ENCODE measurements around the gene EFCAB13. TPM values are rescaled to one million over a fixed set of nuclear protein-coding genes. Genes with fewer than 3 reads are reported as not detected.
"Not testable (repeated sequence)": the region's sequence is repeated elsewhere in the genome, so short reads cannot be mapped to it uniquely, and the experiment has no call there.

EFCAB13 gene
- total and polyA plus RNA-seq, 2 donors = 1.4 to 25.0 TPM

DNA sequence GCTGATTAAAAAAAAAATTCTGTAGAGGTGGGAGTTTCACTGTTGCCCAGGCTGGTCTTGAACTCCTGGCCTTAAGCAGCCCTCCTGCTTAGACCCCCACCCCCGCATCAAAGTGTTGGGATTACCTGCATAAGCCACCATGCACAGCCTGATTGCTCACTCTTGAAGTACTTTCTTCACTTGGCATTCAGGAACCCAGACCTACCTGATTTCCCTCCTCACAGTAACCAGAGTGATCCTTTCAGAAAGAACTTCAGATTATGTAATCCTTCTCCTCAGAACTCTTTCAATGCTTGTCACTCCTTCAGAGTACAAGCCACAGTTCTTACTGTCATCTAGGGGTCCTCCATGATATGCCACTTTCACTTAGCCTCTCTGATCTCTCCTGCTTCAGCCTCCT is 1.4 kb downstream of the EFCAB13 start:
- Histone ChIP-seq H3K27ac (ENCODE audit: low read depth) (no peak overlapping the region), H3K36me3 (ENCODE audit: insufficient read depth) (no peaks in the 10 kb centered on the region), H3K4me3 (ENCODE audit: low read depth, low read length) (no peak overlapping the region), H3K4me1 (ENCODE audit: insufficient read depth) (no peaks in the 10 kb centered on the region)
- 96% methylated on average over 1 of the region's 1 CpG for WGBS
- no peak for DNase-seq (ENCODE audit: extremely low spot score)

DNA sequence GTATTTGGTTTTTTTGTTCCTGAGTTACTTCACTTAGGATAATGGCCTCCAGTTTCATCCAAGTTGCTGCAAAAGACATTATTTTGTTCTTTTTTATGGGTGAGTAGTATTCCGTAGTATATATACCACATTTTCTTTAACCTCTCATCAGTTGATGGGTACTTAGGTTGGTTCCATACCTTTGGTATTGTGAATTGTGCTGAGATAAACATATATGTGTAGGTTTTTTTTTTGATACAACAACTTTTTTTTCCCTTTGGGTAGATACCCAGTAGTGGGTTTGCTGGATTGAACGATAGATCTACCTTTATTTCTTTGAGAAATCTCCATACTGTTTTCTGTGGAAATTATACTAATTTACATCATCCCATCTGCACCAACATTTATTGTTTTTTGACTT is 6.8 kb downstream of the EFCAB13 start:
- DNase-seq (ENCODE audit: extremely low spot score) = no peak
- Histone ChIP-seq H3K4me1 (ENCODE audit: insufficient read depth) (no peaks in the 10 kb centered on the region), H3K27ac (ENCODE audit: low read depth) (no peak overlapping the region), H3K36me3 (ENCODE audit: insufficient read depth) (no peaks in the 10 kb centered on the region), H3K4me3 (ENCODE audit: low read depth, low read length) (no peak overlapping the region)
- WGBS = 98% methylated on average over 2 of the region's 2 CpGs

DNA sequence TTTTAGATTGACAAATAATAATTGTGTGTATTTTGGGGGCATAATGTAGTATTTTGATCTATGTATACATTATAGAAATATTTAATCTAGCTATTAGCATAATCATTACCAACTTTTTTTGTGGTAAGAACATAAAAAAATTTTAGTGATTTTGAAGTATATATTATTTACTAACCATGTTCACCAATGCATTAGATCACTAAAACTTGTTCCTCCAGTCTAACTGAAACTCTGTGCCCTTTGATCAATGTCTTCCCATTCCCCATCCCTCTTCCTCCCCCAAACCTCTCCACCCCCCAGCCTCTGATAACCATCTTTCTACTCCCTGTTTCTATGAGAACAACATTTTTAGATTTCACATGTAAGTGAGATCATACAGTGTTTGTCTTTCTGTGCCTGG is 8.5 kb downstream of the EFCAB13 start:
- H3K4me1 ChIP-seq (ENCODE audit: insufficient read depth) = no peaks in the 10 kb centered on the region
- no peak overlapping the region for H3K27ac ChIP-seq (ENCODE audit: low read depth)
- no peak for DNase-seq (ENCODE audit: extremely low spot score)
- H3K36me3 ChIP-seq (ENCODE audit: insufficient read depth) = no peaks in the 10 kb centered on the region
- no peak overlapping the region for H3K4me3 ChIP-seq (ENCODE audit: low read depth, low read length)

DNA sequence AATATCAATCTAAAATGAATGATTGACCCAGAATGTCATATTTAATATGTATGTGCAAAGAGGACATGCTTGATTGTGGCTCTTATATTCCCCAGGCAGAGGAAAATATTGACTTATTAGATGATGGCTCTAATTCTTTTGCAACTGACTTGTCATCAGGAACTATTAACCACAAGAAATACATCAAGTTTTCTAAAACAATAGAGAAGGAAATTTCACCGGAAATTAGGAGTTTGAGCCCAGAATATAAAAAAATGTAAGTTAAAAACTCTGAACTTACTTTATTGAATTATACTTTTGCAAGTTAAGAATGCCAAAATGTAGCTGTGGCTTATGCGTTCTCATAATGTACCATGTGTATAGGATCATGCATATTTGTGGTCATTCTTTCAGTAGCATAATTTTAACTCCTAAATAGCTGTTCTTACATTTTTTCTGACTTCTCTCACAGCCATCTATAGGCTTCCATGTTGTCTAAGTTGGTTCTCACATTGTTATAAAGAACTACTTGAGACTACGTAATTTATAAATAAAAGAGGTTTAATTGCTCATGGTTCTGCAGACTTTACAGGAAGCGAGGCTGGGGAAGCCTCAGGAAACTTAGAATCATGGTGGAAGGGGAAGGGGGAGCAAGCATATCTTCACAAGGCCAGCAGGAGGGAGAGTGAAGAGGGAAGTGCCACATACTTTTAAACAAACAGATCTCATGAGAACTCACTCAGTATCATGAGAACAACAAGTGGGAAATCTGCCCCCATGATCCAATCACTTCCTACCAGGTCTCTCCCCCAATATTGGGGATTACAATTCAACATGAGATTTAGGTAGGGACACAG is 11.6 kb downstream of the EFCAB13 start:
- Histone ChIP-seq H3K4me1 (ENCODE audit: insufficient read depth) (no peaks in the 10 kb centered on the region), H3K4me3 (ENCODE audit: low read depth, low read length) (no peak overlapping the region), H3K36me3 (ENCODE audit: insufficient read depth) (no peaks in the 10 kb centered on the region), H3K27ac (ENCODE audit: low read depth) (no peak overlapping the region)
- WGBS = 79% methylated on average over 4 of the region's 4 CpGs
- DNase-seq (ENCODE audit: extremely low spot score) = no peak

DNA sequence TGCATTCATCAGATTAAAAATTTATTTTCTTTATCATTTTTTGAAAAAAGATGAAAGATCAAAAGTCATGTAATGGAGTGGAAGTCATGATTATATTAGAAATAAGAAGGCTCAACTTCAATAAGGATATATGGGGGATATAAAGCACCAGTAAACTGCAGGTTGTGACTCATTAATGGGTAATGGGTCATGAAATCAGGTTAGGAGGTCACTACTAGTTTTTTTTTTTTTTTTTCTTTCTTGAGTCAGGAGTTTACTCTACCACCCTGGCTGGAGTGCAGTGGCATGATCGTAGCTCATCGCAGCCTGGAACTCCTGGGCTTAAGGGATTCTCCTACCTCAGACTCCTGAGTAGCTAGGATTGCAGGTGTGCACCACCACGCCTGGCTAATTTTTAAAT is 14.3 kb downstream of the EFCAB13 start:
- Histone ChIP-seq H3K4me1 (ENCODE audit: insufficient read depth) (no peaks in the 10 kb centered on the region), H3K27ac (ENCODE audit: low read depth) (no peak overlapping the region), H3K4me3 (ENCODE audit: low read depth, low read length) (no peak overlapping the region), H3K36me3 (ENCODE audit: insufficient read depth) (no peaks in the 10 kb centered on the region)
- DNase-seq (ENCODE audit: extremely low spot score) = no peak
- 94% methylated on average over 3 of the region's 3 CpGs for WGBS

DNA sequence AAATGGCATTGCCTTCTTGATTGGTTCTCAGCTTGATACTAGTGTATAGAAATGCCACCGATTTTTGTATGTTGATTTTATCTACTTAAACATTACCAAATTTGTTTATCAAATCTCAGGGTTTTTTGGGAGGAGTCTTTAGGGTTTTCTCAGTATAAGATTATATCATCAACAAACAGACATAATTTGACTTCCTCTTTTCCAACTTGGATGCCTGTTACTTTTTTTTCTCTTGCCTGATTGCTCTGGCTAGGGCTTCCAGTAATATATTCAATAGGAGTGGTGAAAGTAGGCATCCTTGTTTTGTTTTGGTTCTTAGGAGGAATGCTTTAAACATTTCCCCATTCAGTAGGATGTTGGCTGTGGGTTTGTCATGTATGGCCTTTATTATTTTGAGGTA is 29.1 kb downstream of the EFCAB13 start:
- H3K36me3 ChIP-seq (ENCODE audit: insufficient read depth) = no peaks in the 10 kb centered on the region
- H3K27ac ChIP-seq (ENCODE audit: low read depth) = no peak overlapping the region
- DNase-seq (ENCODE audit: extremely low spot score) = no peak
- WGBS = 84% methylated on average over 1 of the region's 1 CpG
- H3K4me1 ChIP-seq (ENCODE audit: insufficient read depth) = no peaks in the 10 kb centered on the region
- H3K4me3 ChIP-seq (ENCODE audit: low read depth, low read length) = no peak overlapping the region

DNA sequence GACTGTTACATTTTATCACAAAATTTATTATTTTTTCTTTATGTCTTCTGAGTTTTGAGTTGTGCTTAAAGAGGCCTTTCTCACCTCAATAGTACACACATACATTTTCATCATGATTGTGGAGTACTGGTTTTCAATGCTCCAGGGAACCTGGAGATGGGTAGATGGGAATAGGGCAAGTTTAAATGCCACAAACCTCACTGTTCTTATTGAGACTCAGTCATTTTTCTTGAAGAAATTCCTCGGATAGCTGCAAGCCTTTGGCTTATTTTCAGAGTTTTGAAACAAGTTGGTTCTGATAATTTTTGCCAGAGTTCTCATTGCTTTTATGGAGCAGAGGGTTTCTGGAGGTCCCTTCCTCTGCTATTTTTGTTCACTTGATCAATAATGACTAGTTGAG is 34.9 kb downstream of the EFCAB13 start:
- 91% methylated on average over 1 of the region's 1 CpG for WGBS
- Histone ChIP-seq H3K27ac (ENCODE audit: low read depth) (no peak overlapping the region), H3K4me3 (ENCODE audit: low read depth, low read length) (no peak overlapping the region), H3K36me3 (ENCODE audit: insufficient read depth) (no peaks in the 10 kb centered on the region), H3K4me1 (ENCODE audit: insufficient read depth) (no peaks in the 10 kb centered on the region)
- no peak for DNase-seq (ENCODE audit: extremely low spot score)

DNA sequence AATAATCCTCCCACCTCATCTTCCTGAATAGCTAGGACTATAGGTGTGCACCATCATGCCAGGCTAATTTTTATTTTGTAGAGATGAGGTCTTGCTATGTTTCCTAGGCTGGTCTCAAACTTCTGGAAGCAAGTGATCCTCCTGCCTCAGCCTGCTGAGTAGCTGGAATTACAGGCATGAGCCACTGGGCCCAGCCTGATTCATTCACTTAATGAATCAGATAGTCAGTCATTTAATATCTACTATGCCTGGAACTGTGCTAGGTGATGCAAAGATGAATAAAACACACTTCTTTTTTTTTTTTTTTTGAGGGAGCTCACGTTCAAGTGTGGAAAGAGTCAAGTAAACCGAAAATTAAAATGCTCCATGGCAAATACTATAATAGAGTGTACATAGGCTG is 39.4 kb downstream of the EFCAB13 start:
- WGBS = 86% methylated on average over 2 of the region's 2 CpGs
- DNase-seq (ENCODE audit: extremely low spot score) = no peak
- no peak overlapping the region for H3K27ac ChIP-seq (ENCODE audit: low read depth)
- no peaks in the 10 kb centered on the region for H3K36me3 ChIP-seq (ENCODE audit: insufficient read depth)
- no peak overlapping the region for H3K4me3 ChIP-seq (ENCODE audit: low read depth, low read length)
- no peaks in the 10 kb centered on the region for H3K4me1 ChIP-seq (ENCODE audit: insufficient read depth)

DNA sequence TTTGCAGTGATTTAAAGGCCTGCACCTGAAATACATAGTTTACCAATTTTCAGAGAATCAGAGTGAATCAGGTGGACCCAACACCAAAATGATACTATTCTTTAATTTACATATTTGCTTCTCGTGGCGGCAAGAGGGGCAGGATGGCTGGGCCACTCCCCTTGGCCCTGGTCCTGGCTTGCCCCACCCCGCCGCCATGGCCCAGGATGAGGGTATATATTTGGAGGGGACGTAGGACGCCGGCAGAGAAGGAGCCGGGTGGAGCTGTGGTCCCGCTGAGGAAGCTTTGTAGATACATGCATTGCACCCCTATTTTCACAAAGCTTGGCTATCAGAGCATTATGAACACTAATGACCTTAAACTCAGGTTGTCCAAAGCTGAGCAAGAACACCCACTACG is 43.5 kb downstream of the EFCAB13 start:
- Histone ChIP-seq H3K4me1 (ENCODE audit: insufficient read depth) (no peaks in the 10 kb centered on the region), H3K4me3 (ENCODE audit: low read depth, low read length) (no peak overlapping the region), H3K27ac (ENCODE audit: low read depth) (no peak overlapping the region), H3K36me3 (ENCODE audit: insufficient read depth) (no peaks in the 10 kb centered on the region)
- WGBS = 93% methylated on average over 10 of the region's 10 CpGs
- no peak for DNase-seq (ENCODE audit: extremely low spot score)

DNA sequence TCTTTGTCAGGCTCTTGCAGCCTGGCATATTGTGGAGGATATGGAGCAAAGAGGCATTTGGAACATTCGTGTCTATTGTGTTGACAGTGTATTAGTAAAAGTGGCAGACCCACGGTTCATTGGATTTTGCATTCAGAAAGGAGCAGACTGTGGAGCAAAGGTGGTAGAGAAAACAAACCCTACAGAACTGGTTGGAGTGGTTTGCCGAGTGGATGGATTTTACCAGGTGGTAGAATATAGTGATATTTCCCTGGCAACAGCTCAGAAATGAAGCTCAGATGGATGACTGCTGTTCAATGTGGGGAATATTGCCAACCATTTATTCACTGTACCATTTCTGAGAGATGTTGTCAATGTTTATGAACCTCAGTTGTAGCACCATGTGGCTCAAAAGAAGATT is 44.5 kb downstream of the EFCAB13 start:
- no peaks in the 10 kb centered on the region for H3K4me1 ChIP-seq (ENCODE audit: insufficient read depth)
- H3K27ac ChIP-seq (ENCODE audit: low read depth) = no peak overlapping the region
- H3K4me3 ChIP-seq (ENCODE audit: low read depth, low read length) = no peak overlapping the region
- no peaks in the 10 kb centered on the region for H3K36me3 ChIP-seq (ENCODE audit: insufficient read depth)
- peak; percentile 4 for DNase-seq (ENCODE audit: extremely low spot score)
- WGBS = 70% methylated on average over 3 of the region's 3 CpGs

DNA sequence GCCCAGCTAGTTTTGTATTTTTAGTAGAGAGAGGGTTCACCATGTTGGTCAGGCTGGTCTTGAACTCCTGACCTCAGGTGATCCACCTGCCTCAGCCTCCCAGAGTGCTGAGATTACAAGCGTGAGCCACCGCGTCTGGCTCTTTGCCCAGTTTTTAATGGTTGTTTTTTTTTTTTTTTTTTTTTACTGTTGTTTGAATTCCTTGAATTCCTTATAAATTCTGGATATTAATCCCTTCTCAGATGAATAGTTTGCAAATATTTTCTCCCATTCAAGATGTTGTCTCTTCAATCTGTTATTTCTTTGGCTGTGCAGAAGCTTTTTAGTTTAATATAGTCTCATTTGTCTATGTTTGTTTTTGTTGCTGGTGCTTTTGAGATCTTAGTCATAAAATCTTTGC is 47.1 kb downstream of the EFCAB13 start:
- not testable (repeated sequence) for H3K27ac ChIP-seq (ENCODE audit: low read depth); H3K4me3 ChIP-seq (ENCODE audit: low read depth, low read length); H3K36me3 ChIP-seq (ENCODE audit: insufficient read depth); H3K4me1 ChIP-seq (ENCODE audit: insufficient read depth); DNase-seq (ENCODE audit: extremely low spot score)
- WGBS = 50% methylated on average over 3 of the region's 3 CpGs

DNA sequence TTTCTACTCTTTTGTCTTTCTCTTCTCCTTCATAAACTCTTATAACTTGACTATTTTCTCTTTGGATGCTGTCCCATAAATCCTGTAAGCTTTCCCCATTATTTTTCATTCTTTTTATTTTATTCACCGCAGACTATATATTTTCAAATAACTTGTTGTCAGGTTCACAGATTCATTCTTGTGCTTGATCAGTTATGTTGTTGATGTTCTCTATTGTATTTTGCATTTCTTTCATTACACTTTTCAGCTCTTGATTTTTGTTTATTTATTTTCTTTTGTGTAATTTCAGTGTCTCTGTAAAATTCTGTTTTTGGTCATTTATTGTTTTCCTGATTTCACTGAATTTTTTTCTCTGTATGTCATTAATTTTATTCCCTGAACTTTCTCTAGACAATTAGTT is 49.2 kb downstream of the EFCAB13 start:
- 100% methylated on average over 1 of the region's 1 CpG for WGBS
- H3K27ac ChIP-seq (ENCODE audit: low read depth) = no peak overlapping the region
- no peak overlapping the region for H3K4me3 ChIP-seq (ENCODE audit: low read depth, low read length)
- no peak for DNase-seq (ENCODE audit: extremely low spot score)
- H3K36me3 ChIP-seq (ENCODE audit: insufficient read depth) = no peaks in the 10 kb centered on the region
- H3K4me1 ChIP-seq (ENCODE audit: insufficient read depth) = no peaks in the 10 kb centered on the region

DNA sequence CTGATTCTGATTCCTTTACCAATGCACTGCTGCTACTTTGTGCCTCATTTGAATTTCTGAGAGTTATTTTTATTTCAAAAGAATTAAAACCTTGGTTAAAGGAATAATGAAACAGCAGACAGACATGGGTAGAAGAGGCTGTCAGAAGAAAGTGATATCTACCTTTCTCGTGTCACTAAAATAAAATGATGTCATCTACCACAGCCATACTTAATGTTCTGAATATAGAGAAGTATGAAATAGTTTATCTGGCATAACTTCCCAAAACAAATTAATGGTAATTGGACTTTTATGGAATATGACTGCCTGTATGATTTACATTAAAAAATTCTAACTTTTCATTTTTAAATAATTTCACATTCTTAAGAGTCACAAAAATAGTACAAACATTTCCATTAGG is 52.5 kb downstream of the EFCAB13 start:
- WGBS = 93% methylated on average over 1 of the region's 1 CpG
- H3K4me3 ChIP-seq (ENCODE audit: low read depth, low read length) = no peak overlapping the region
- no peaks in the 10 kb centered on the region for H3K4me1 ChIP-seq (ENCODE audit: insufficient read depth)
- DNase-seq (ENCODE audit: extremely low spot score) = no peak
- H3K27ac ChIP-seq (ENCODE audit: low read depth) = no peak overlapping the region
- H3K36me3 ChIP-seq (ENCODE audit: insufficient read depth) = no peaks in the 10 kb centered on the region

DNA sequence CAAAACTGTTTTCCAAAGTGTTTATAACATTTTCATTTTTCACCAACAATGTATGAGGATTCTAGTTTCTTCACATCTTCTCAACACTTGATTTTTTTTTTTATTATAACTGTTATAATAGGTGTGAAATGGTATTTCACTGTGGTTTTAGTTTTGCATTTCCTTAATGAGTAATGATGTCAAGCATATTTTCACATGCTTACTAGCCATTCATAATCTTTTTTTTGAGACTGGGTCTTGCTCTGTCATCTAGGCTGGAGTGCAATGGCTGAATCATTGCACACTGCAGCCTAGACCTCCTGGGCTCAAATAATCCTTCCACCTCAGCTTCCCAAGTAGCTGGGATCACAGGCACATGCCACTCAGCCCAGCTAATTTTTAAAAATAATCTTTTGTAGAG is 65.1 kb downstream of the EFCAB13 start:
- no peak for DNase-seq (ENCODE audit: extremely low spot score)
- Histone ChIP-seq H3K36me3 (ENCODE audit: insufficient read depth) (peaks cover 3% of the 10 kb centered on the region), H3K4me3 (ENCODE audit: low read depth, low read length) (no peak overlapping the region), H3K27ac (ENCODE audit: low read depth) (no peak overlapping the region), H3K4me1 (ENCODE audit: insufficient read depth) (no peaks in the 10 kb centered on the region)

All from urinary bladder (tissue), 4 donors.